IMR-90 (cell line): ENCODE measurements around the gene ZNF584. TPM values are rescaled to one million over a fixed set of nuclear protein-coding genes. Genes with fewer than 3 reads are reported as not detected.

ENCODE experiments used
- ATAC-seq: fragments of 200-7000 bp; cut with Tn5 transposase; 2 replicates; pipeline ENCODE4 v1.9.1; 2020; ENCODE audit warnings: low read depth, mild to moderate bottlenecking, moderate library complexity
- BruUV-seq: library from RNA; stranded (reverse); fragments of 400-500 nt; replicated peaks from 2 replicates; lab custom pipeline; 2021; lab: Mats Ljungman, UMichigan
- CTCF ChIA-PET: fragments of 300-600 bp; formaldehyde crosslinking; extraction: SDS; loops from one replicate; lab custom pipeline; 2021; ENCODE audit warnings: antibody characterized with exemption; lab: Yijun Ruan, JAX
- POLR2A ChIA-PET: fragments of 300-600 bp; sonication (Branson Sonifier 250); formaldehyde crosslinking; loops from one replicate; lab custom pipeline; 2022; ENCODE audit warnings: antibody characterized with exemption; ENCODE audit not compliant: unreplicated experiment; lab: Charles Lee
- DNase-seq: peaks from one replicate; pipeline ENCODE4 v3.0.0; 2013
- H2AFZ ChIP-seq: replicated peaks from 2 replicates; pipeline ENCODE3; 2013; ENCODE audit warnings: low read length, mild to moderate bottlenecking; ENCODE audit not compliant: poor library complexity
- H2AK5ac ChIP-seq: 2 replicates; pipeline ENCODE4 v1.6.1; 2013; ENCODE audit warnings: low read depth, low read length, inconsistent platforms
- H2AK9ac ChIP-seq: replicated peaks from 2 replicates; pipeline ENCODE3; 2013; ENCODE audit warnings: mild to moderate bottlenecking, low read depth, low read length, moderate library complexity; ENCODE audit not compliant: poor library complexity
- H2BK120ac ChIP-seq: 2 replicates; pipeline ENCODE4 v1.6.1; 2013; ENCODE audit warnings: low read depth, low read length, inconsistent platforms
- H2BK15ac ChIP-seq: 3 replicates; pipeline ENCODE4 v1.6.1; 2013; ENCODE audit warnings: low read depth, low read length, inconsistent platforms
- H2BK20ac ChIP-seq: 2 replicates; pipeline ENCODE4 v1.6.1; 2013; ENCODE audit warnings: low read depth, mild to moderate bottlenecking, inconsistent platforms, low read length, moderate library complexity
- H2BK5ac ChIP-seq: 2 replicates; pipeline ENCODE4 v1.6.1; 2013; ENCODE audit warnings: mild to moderate bottlenecking, low read depth, low read length, inconsistent platforms; ENCODE audit not compliant: poor library complexity, severe bottlenecking
- H3K14ac ChIP-seq: replicated peaks from 2 replicates; pipeline ENCODE4 v1.6.1; 2013; ENCODE audit warnings: low read depth, low read length, inconsistent platforms
- H3K18ac ChIP-seq: 2 replicates; pipeline ENCODE4 v1.6.1; 2013; ENCODE audit warnings: low read depth, low read length, control low read depth
- H3K23ac ChIP-seq: 2 replicates; pipeline ENCODE4 v1.6.1; 2013; ENCODE audit warnings: low read depth, low read length, inconsistent platforms
- H3K27ac ChIP-seq: 2 replicates; pipeline ENCODE4 v1.5.1; 2013; ENCODE audit warnings: mild to moderate bottlenecking, control low read depth, low read length; ENCODE audit not compliant: insufficient read depth
- H3K27me3 ChIP-seq: 2 replicates; pipeline ENCODE4 v1.6.1; 2013; ENCODE audit warnings: low read length; ENCODE audit not compliant: control insufficient read depth, insufficient read depth
- H3K36me3 ChIP-seq: 2 replicates; pipeline ENCODE4 v1.6.1; 2013; ENCODE audit warnings: low read length, mixed read lengths; ENCODE audit not compliant: control insufficient read depth, insufficient read depth
- H3K4ac ChIP-seq: 2 replicates; pipeline ENCODE4 v1.6.1; 2013; ENCODE audit warnings: low read depth, low read length, inconsistent platforms
- H3K4me1 ChIP-seq: 2 replicates; pipeline ENCODE4 v1.6.1; 2013; ENCODE audit warnings: low read length, mixed read lengths; ENCODE audit not compliant: control insufficient read depth, insufficient read depth
- H3K4me2 ChIP-seq: 2 replicates; pipeline ENCODE4 v1.6.1; 2013; ENCODE audit warnings: low read depth, mild to moderate bottlenecking, control low read depth, low read length, moderate library complexity
- H3K4me3 ChIP-seq: 2 replicates; pipeline ENCODE4 v1.5.1; 2013; ENCODE audit warnings: low read depth, mild to moderate bottlenecking, control low read depth, low read length, moderate library complexity; ENCODE audit not compliant: insufficient read depth
- H3K56ac ChIP-seq: 2 replicates; pipeline ENCODE4 v1.6.1; 2013; ENCODE audit warnings: low read length, inconsistent platforms; ENCODE audit not compliant: insufficient read depth; ENCODE audit errors: extremely low read depth
- H3K79me1 ChIP-seq, 2 experiments: 2 replicates each; pipeline ENCODE4 v1.6.1; 2013; ENCODE audit warnings: low read length in 2 of 2, inconsistent platforms in 1 of 2, low read depth in 1 of 2
- H3K9ac ChIP-seq: 2 replicates; pipeline ENCODE4 v1.6.1; 2013; ENCODE audit warnings: low read depth, low read length, control low read depth
- H3K9me1 ChIP-seq: 2 replicates; pipeline ENCODE4 v1.6.1; 2013; ENCODE audit warnings: low read length, inconsistent platforms; ENCODE audit not compliant: insufficient read depth
- H3K9me3 ChIP-seq: 2 replicates; pipeline ENCODE4 v1.6.1; 2013; ENCODE audit warnings: low read length; ENCODE audit not compliant: control insufficient read depth, insufficient read depth
- H4K20me1 ChIP-seq: 2 replicates; pipeline ENCODE4 v1.6.1; 2013; ENCODE audit warnings: low read length, inconsistent platforms; ENCODE audit not compliant: insufficient read depth
- H4K5ac ChIP-seq: 2 replicates; pipeline ENCODE4 v1.6.1; 2013; ENCODE audit warnings: mild to moderate bottlenecking, low read depth, low read length, control low read depth
- H4K8ac ChIP-seq, 2 experiments: 2 replicates each; pipeline ENCODE4 v1.6.1; 2013; ENCODE audit warnings: low read depth in 2 of 2, low read length in 2 of 2, control low read depth in 1 of 2, inconsistent platforms in 1 of 2
- H4K91ac ChIP-seq: 2 replicates; pipeline ENCODE4 v1.6.1; 2013; ENCODE audit warnings: low read depth, low read length, inconsistent platforms; ENCODE audit not compliant: insufficient read depth
- BHLHE40 ChIP-seq: fragments of 150-350 bp; IDR thresholded peaks from 2 replicates; pipeline ENCODE4 v1.6.1; 2016; ENCODE audit warnings: mild to moderate bottlenecking, low read depth, low read length
- CEBPB ChIP-seq: IDR thresholded peaks from 2 replicates; pipeline ENCODE4 v1.6.1; 2012; ENCODE audit warnings: low read depth, low read length, improper control_type of control experiment
- ELK1 ChIP-seq: fragments of 150-350 bp; IDR thresholded peaks from 2 replicates; pipeline ENCODE4 v1.6.1; 2016; ENCODE audit warnings: low read depth, mild to moderate bottlenecking, low read length, moderate library complexity, borderline replicate concordance
- FOS ChIP-seq: fragments of 150-350 bp; IDR thresholded peaks from 2 replicates; pipeline ENCODE4 v1.6.1; 2016; ENCODE audit warnings: low read depth, low read length
- MAZ ChIP-seq: IDR thresholded peaks from 2 replicates; pipeline ENCODE4 v1.6.1; 2012; ENCODE audit warnings: low read depth, mild to moderate bottlenecking, low read length, improper control_type of control experiment, moderate library complexity, borderline replicate concordance
- MXI1 ChIP-seq: IDR thresholded peaks from 2 replicates; pipeline ENCODE4 v1.6.1; 2012; ENCODE audit warnings: low read depth, mild to moderate bottlenecking, low read length, moderate library complexity, borderline replicate concordance
- POLR2A ChIP-seq: IDR thresholded peaks from 2 replicates; pipeline ENCODE4 v1.6.1; 2012; ENCODE audit warnings: mild to moderate bottlenecking, low read depth, low read length
- RAD21 ChIP-seq: IDR thresholded peaks from 2 replicates; pipeline ENCODE4 v1.6.1; 2012; ENCODE audit warnings: low read length, improper control_type of control experiment
- RCOR1 ChIP-seq: IDR thresholded peaks from 2 replicates; pipeline ENCODE4 v1.6.1; 2012; ENCODE audit warnings: mild to moderate bottlenecking, low read length, improper control_type of control experiment; ENCODE audit not compliant: insufficient replicate concordance
- RFX5 ChIP-seq: IDR thresholded peaks from 2 replicates; pipeline ENCODE4 v1.8.0; 2012; ENCODE audit warnings: low read depth, mild to moderate bottlenecking, low read length, moderate library complexity
- SMC3 ChIP-seq: fragments of 150-350 bp; IDR thresholded peaks from 2 replicates; pipeline ENCODE4 v1.6.1; 2016; ENCODE audit warnings: low read depth, mild to moderate bottlenecking, antibody characterized with exemption, low read length, moderate library complexity
- USF2 ChIP-seq: fragments of 150-350 bp; IDR thresholded peaks from 2 replicates; pipeline ENCODE4 v1.6.1; 2017; ENCODE audit warnings: mild to moderate bottlenecking, antibody characterized with exemption, low read length, low read depth
- WGBS, 2 experiments: methylation state at CpG; one replicate each; pipeline versions ENCODE4 v1.1.5 to v1.1.7; 2013; ENCODE audit warnings: missing lambda C conversion rate in 2 of 2; ENCODE audit not compliant: insufficient read length in 1 of 2; ENCODE audit errors: extremely low coverage in 2 of 2; 5-methylcytosine and 5-hydroxymethylcytosine counted together
- dilution Hi-C: fragments of 300-500 bp; cut with HindIII; formaldehyde crosslinking; loops from one replicate; pipeline ENCODE4 v1.14.3; 2018; ENCODE audit warnings: low sequenced_read_pairs; ENCODE audit not compliant: unreplicated experiment
- in situ Hi-C: fragments of 300-500 bp; cut with MboI; formaldehyde crosslinking; loops from 3 replicates; pipeline ENCODE4 v1.14.3; 2019; ENCODE audit warnings: low sequenced_read_pairs, inconsistent platforms, mixed read lengths
- intact Hi-C: fragments of 100-400 bp; cut with micrococcal nuclease; formaldehyde crosslinking; loops from 2 replicates; pipeline ENCODE4 v1.10.0; 2022
- polyA plus RNA-seq, 3 experiments: library from polyadenylated mRNA; depleted of rRNA; stranded (reverse); fragments of >200 nt; gene quantifications; 2 replicates each; pipeline ENCODE4 v1.2.3, GENCODE V29; 2012; ENCODE audit warnings: low replicate concordance in 1 of 3
- total RNA-seq: library from RNA; depleted of rRNA; stranded (reverse); fragments of >200 nt; gene quantifications from 2 replicates; pipeline ENCODE4 v1.2.3, GENCODE V29; 2012

The ZNF584 gene
- total and polyA plus RNA-seq, 2 of the 4 experiments (the other 2 are of a cell fraction): 11.6 to 15.4 TPM

DNA sequence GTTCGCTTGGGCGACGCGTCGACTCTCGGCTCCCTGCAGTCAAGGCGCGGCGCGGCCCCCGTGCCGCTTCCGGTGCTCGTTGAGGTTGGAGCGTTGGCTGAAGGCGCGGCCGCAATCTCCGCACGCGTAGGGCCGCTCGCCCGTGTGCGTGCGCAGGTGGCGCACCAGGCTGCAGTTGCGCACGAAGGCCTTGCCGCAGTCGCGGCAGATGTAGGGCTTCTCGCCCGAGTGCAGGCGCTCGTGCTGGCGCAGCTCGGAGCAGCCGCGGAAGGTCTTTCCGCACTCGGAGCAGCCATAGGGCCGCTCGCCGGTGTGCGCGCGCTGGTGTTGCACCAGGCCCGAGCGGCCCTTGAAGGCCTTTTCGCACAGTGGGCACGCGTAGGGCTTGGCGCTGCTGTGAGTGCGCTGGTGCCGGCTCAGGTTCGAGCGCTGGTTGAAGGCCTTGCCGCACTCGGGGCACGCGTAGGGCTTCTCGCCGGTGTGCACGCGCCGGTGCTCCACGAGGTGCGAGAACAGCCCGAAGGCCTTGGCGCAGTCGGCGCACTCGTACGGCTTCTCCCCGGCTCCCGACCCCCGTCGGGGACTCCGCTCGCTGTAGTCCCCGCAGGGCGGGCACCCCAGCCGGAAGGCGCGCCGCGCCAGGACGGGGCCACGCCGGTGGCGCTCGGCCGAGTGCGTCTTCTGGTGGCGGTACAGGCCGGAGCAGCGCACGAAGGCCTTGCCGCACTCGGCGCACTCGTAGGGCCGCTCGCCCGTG lies 40.6 kb upstream of the ZNF584 start:
- ATAC-seq: no peak
- intact Hi-C loops: no loop called here

More for the DNA sequence above, 40.6 kb upstream of the ZNF584 start:
- Histone ChIP-seq H2AFZ (no peak overlapping the region), H3K79me1 (no peaks in the 10 kb centered on the region), H4K8ac (no peak overlapping the region), H3K4me3 (no peak overlapping the region), H3K9me3 (peaks cover 3% of the 10 kb centered on the region; the same call in 1 of the 2 replicates), H3K14ac (no peak overlapping the region), H3K23ac (no peak overlapping the region), H3K4ac (no peak overlapping the region), H3K27me3 (no peaks in the 10 kb centered on the region), H3K4me1 (no peaks in the 10 kb centered on the region), H2BK5ac (no peak overlapping the region), H4K91ac (no peak overlapping the region), H2BK120ac (no peak overlapping the region), H3K4me2 (no peak overlapping the region), H3K56ac (no peak overlapping the region), H2AK9ac (no peak overlapping the region), H3K9me1 (no peaks in the 10 kb centered on the region), H4K20me1 (no peaks in the 10 kb centered on the region), H3K27ac (no peak overlapping the region), H4K5ac (no peak overlapping the region), H3K36me3 (no peaks in the 10 kb centered on the region), H3K18ac (no peak overlapping the region), H3K9ac (no peak overlapping the region), H2AK5ac (no peak overlapping the region), H2BK15ac (no peak overlapping the region), H2BK20ac (no peak overlapping the region)
- no peak for TF ChIP-seq BHLHE40
- no peak for TF ChIP-seq RFX5
- no peak for TF ChIP-seq MAZ
- TF ChIP-seq RCOR1: no peak
- TF ChIP-seq MXI1: no peak
- no peak for TF ChIP-seq USF2
- TF ChIP-seq SMC3: no peak
- TF ChIP-seq FOS: no peak
- TF ChIP-seq ELK1: no peak
- no peak for TF ChIP-seq CEBPB
- no peak for TF ChIP-seq POLR2A
- TF ChIP-seq RAD21: no peak
- BruUV-seq: no TSS peak
- no peak for DNase-seq
- ChIA-PET POLR2A (no interaction called here), CTCF (no interaction called here)
- dilution Hi-C loops (no loop called here), in situ Hi-C loops (no loop called here)
- WGBS, 2 experiments: 63% methylated on average over 93 of the region's 106 CpGs; no CpG with 5 or more reads in 1 of the 2 experiments
